ENCODE data around the gene NFIB.

DNA sequence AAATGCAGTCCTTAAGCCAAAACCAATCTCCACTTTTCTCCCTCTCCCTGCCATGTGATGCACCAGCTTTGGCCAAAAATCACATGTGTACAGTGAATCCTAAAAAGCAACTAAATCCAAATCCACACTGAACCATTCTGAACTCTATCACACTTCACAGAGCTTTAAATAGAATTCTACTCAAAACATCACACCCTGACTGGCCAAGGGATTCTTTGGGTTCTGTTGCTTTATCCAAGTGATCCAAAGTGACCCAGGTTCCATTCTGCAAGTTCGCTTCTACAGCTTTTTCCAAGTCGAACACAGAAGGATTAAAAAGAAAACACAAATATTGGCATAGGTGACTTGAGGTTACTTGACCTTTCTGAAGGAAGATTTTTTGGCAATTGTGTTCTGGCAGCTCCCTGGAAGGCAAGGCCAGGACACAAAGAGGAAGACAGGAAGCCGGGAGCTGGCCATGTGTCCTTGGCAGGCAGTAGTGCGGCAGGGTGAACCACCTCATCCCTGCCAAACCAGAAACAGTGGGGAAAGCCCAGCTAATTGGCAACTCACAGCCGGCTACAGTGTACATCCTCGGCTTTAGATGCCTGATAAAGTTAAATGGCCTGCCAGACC is 115.0 kb downstream of the NFIB start:
- TF ChIP-seq, protein P1, sequence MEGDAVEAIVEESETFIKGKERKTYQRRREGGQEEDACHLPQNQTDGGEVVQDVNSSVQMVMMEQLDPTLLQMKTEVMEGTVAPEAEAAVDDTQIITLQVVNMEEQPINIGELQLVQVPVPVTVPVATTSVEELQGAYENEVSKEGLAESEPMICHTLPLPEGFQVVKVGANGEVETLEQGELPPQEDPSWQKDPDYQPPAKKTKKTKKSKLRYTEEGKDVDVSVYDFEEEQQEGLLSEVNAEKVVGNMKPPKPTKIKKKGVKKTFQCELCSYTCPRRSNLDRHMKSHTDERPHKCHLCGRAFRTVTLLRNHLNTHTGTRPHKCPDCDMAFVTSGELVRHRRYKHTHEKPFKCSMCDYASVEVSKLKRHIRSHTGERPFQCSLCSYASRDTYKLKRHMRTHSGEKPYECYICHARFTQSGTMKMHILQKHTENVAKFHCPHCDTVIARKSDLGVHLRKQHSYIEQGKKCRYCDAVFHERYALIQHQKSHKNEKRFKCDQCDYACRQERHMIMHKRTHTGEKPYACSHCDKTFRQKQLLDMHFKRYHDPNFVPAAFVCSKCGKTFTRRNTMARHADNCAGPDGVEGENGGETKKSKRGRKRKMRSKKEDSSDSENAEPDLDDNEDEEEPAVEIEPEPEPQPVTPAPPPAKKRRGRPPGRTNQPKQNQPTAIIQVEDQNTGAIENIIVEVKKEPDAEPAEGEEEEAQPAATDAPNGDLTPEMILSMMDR (IDR thresholded peaks at IDR 0.05): no peak
- no peak for TF ChIP-seq POLR2A (IDR thresholded peaks at IDR 0.05)

Measured in uterus (tissue), 2 donors.